GM10266 (cell line): ENCODE measurements around the gene TMEM37.

Experiments used
- DNase-seq: peaks from one replicate; pipeline ENCODE4 v3.0.0; 2012; ENCODE audit errors: extremely low spot score
- TF ChIP-seq, protein P1 (sequence below): IDR thresholded peaks from 2 replicates; pipeline ENCODE4 v1.5.1; 2012; ENCODE audit warnings: mild to moderate bottlenecking, low read depth; ENCODE audit not compliant: control insufficient read depth, insufficient read depth; ENCODE audit errors: missing control alignments

TMEM37 gene

GRCh38 chr2:119478978-119479295 lies 47.3 kb downstream of the TMEM37 start:
- TF ChIP-seq, protein P1, sequence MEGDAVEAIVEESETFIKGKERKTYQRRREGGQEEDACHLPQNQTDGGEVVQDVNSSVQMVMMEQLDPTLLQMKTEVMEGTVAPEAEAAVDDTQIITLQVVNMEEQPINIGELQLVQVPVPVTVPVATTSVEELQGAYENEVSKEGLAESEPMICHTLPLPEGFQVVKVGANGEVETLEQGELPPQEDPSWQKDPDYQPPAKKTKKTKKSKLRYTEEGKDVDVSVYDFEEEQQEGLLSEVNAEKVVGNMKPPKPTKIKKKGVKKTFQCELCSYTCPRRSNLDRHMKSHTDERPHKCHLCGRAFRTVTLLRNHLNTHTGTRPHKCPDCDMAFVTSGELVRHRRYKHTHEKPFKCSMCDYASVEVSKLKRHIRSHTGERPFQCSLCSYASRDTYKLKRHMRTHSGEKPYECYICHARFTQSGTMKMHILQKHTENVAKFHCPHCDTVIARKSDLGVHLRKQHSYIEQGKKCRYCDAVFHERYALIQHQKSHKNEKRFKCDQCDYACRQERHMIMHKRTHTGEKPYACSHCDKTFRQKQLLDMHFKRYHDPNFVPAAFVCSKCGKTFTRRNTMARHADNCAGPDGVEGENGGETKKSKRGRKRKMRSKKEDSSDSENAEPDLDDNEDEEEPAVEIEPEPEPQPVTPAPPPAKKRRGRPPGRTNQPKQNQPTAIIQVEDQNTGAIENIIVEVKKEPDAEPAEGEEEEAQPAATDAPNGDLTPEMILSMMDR: no peak
- no peak for DNase-seq

DNA sequence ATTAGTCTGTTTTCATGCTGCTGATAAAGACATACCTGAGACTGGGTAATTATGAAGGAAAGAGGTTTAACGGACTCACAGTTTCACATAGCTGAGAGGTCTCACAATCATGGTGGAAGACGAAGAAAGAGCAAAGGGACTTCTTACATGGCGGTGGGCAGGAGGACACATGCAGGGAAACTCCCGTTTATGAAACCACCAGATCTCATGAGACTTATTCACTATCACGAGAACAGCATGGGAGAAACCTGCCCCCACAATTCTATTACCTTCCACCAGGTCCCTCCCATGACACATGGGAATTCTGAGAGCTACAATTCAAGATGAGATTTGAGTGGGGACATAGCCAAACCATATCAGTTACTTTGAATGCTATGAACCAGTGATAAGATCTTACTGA lies 48.5 kb downstream of the TMEM37 start:
- TF ChIP-seq, protein P1: no peak
- DNase-seq: no peak

DNA sequence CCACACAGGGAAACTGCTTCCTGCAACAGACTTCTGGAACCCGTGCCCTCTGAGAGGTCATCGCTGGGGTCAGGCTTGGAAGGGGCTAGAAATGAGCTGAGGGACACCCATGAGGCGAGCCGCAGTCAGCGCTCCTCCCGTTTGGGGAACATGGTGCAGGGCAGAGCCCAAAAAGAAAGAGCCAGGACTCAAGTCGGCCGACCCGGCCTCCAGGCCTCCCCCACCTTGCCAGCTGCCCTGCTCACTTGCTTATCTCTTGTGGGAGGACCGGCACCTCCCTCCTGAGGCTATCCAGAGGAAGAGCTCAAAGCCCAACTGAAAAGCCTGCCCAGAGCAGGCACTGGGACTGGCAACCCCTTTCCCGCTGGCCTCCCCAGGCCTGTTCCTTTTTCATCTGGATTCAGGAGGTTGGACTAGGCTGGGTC lies 49.1 kb downstream of the TMEM37 start:
- DNase-seq: no peak
- TF ChIP-seq, protein P1: no peak

- no peak for DNase-seq
- TF ChIP-seq, protein P1: no peak
These were observed 50.1 kb downstream of the TMEM37 start for GRCh38 chr2:119481501-119482455.

DNA sequence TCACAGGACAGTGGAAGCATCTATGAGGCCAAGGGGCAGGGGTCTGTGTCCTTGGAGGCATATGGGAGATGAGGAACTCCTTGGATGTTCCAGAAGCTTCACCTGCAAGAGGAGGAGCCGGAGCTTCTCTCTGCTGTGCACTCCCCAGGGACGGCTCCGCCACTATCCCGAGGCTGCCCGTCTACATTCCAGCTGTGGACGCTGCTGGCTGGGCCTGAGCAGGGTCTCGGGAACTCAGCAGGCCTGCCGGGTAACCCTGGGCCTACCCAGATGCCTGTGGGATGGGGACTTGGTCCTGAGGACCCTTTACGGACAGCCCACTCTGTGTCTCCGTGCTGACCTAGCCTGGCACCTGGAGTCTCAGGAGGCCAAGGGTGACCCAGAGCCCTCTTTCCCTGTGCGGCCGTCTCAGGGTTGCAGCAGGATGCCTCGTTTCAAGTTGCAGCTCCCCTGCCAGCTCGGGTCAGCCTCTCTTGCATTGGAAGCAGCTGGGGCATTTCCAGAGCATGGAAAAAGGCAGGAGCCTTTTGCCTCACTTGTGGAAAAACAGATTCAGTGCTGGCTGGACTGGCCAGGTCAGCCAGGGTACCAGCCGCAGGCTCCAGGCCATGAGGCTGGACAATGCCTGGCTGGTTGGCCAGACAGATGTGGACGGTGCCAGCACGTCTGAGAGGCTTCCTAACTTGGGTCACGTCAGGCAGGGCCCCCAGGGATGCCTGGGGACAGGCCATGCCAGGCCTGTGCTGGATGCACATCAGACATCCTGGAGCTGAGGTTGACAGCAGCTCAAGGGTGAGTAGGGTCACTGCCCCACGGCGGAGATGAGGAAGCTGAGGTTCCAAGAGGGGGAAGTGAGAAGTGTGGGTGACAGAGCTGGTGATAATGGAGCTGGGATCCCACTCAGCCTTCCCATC lies 51.1 kb downstream of the TMEM37 start:
- TF ChIP-seq, protein P1: no peak
- DNase-seq: no peak

- TF ChIP-seq, protein P1: no peak
- no peak for DNase-seq
These were observed 51.7 kb downstream of the TMEM37 start for GRCh38 chr2:119483395-119483753.
